ENCODE data around the gene FOXC2.

GRCh38 chr16:86572041-86572521 lies 5.5 kb downstream of the FOXC2 start:
- TF ChIP-seq TAF1 (IDR thresholded peaks at IDR 0.05; ENCODE audit: borderline replicate concordance, insufficient read depth, low read length) (no peak), FOXP2 (optimal IDR thresholded peaks at IDR 0.05; ENCODE audit: borderline replicate concordance, extremely low read depth, extremely low read length, insufficient read depth) (no peak)

All from PFSK-1 (cell line).